ENCODE data around the gene PKN2. TPM values are rescaled to one million over a fixed set of nuclear protein-coding genes. Genes with fewer than 3 reads are reported as not detected.

The PKN2 gene
- total RNA-seq, 1 experiment from 2014 or later = 37.1 TPM

DNA sequence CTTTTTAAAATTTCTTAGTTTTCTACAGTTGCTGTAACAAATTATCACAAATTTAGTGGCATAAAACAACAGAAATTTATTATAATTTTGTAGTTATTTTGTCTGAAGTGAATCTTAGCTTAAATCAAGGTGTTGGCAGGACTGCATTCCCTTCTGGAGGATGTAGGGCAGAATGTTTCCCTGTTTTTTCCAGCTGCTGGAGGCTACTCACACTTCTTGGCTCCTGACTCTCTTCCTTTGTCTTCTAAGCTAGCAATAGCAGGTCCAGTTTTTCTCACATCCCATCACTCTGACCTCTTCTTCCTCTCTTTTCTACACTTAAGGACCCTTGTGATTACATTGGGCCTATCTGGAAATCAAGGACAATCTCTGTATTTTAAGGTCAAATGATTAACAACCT is 84.1 kb downstream of the PKN2 start:
- H3K9ac ChIP-seq (ENCODE audit: low read length) = no peak overlapping the region
- H3K4me1 ChIP-seq (ENCODE audit: low read length) = no peaks in the 10 kb centered on the region
- H3K9me2 ChIP-seq (replicated peaks; ENCODE audit: insufficient read depth, low read length) = no peaks in the 10 kb centered on the region
- H2AFZ ChIP-seq (ENCODE audit: low read length) = no peak overlapping the region
- H3K36me3 ChIP-seq (ENCODE audit: insufficient read depth, low read length) = peaks cover 36% of the 10 kb centered on the region
- H3K27ac ChIP-seq (ENCODE audit: low read length) = no peak overlapping the region
- no peaks in the 10 kb centered on the region for H3K27me3 ChIP-seq (ENCODE audit: low read length)
- no peaks in the 10 kb centered on the region for H4K20me1 ChIP-seq (ENCODE audit: insufficient read depth, low read depth, low read length)
- no peaks in the 10 kb centered on the region for H3K9me3 ChIP-seq (ENCODE audit: low read length)
- H3K4me3 ChIP-seq (ENCODE audit: low read length) = no peak overlapping the region
- no peak overlapping the region for H3K4me2 ChIP-seq (ENCODE audit: low read depth, low read length, poor library complexity, severe bottlenecking)
- no peak for DNase-seq
- peaks cover 74% of the 10 kb centered on the region for H3K79me2 ChIP-seq (ENCODE audit: low read length)

DNA sequence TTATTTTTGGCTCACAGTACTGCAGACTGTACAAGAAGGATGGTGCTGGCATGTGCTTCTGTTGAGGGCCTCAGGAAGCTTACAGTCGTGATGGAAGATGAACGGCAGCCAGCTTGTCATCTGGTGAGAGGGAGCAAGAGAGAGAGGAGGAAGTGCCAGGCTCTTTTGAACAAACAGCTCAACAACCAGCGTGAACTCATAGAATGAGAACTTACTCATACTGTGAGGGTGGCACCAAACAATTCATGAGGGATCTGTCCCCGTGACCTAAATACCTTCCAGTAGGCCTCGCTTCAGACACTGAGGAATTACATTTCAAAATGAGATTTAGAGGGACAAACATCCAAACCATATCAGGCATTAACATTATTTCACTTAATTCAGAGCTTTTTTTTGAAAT is 84.7 kb downstream of the PKN2 start:
- Histone ChIP-seq H3K4me1 (ENCODE audit: low read length) (no peaks in the 10 kb centered on the region), H3K36me3 (ENCODE audit: insufficient read depth, low read length) (peaks cover 41% of the 10 kb centered on the region), H3K9me3 (ENCODE audit: low read length) (no peaks in the 10 kb centered on the region), H2AFZ (ENCODE audit: low read length) (no peak overlapping the region), H3K27me3 (ENCODE audit: low read length) (no peaks in the 10 kb centered on the region), H3K9ac (ENCODE audit: low read length) (no peak overlapping the region), H3K4me3 (ENCODE audit: low read length) (no peak overlapping the region), H3K79me2 (ENCODE audit: low read length) (peaks cover 76% of the 10 kb centered on the region), H3K4me2 (ENCODE audit: low read depth, low read length, poor library complexity, severe bottlenecking) (no peak overlapping the region), H4K20me1 (ENCODE audit: insufficient read depth, low read depth, low read length) (no peaks in the 10 kb centered on the region), H3K9me2 (replicated peaks; ENCODE audit: insufficient read depth, low read length) (no peaks in the 10 kb centered on the region), H3K27ac (ENCODE audit: low read length) (no peak overlapping the region)
- no peak for DNase-seq

DNA sequence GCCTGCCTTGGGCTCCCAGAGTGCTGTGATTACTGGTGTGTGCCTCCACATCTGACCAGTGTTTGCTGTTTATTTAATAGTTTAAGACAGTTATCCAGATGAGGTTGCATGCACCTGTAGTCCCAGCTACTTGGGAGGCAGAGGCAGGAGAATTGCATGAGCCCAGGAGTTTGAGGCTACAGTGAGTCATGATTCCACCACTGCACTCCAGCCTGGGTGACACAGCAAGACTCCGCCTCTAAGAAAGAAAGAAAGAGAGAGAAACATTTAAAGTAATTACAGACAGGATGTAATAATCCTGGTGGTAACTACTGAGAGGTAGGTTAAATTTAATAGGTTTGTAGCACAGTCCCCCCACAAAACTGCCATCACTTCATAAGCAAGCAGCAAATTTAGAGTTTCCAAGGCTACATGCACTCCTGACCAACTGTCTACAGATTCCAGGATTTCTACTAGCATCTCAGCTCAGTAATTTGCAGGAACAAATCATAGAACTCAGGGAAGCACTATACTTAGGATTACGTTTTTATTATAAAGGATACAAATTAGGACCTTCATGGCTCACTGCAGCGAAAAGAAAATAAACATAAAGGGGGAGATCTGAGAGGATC is 89.6 kb downstream of the PKN2 start:
- Histone ChIP-seq H3K4me2 (ENCODE audit: low read depth, low read length, poor library complexity, severe bottlenecking) (no peak overlapping the region), H3K36me3 (ENCODE audit: insufficient read depth, low read length) (peaks cover 68% of the 10 kb centered on the region), H3K9me2 (replicated peaks; ENCODE audit: insufficient read depth, low read length) (no peaks in the 10 kb centered on the region), H4K20me1 (ENCODE audit: insufficient read depth, low read depth, low read length) (no peaks in the 10 kb centered on the region), H2AFZ (ENCODE audit: low read length) (no peak overlapping the region), H3K9ac (ENCODE audit: low read length) (no peak overlapping the region), H3K27me3 (ENCODE audit: low read length) (no peaks in the 10 kb centered on the region), H3K9me3 (ENCODE audit: low read length) (no peaks in the 10 kb centered on the region), H3K4me3 (ENCODE audit: low read length) (no peak overlapping the region), H3K79me2 (ENCODE audit: low read length) (peaks cover 52% of the 10 kb centered on the region), H3K27ac (ENCODE audit: low read length) (no peak overlapping the region), H3K4me1 (ENCODE audit: low read length) (no peaks in the 10 kb centered on the region)
- DNase-seq = no peak

DNA sequence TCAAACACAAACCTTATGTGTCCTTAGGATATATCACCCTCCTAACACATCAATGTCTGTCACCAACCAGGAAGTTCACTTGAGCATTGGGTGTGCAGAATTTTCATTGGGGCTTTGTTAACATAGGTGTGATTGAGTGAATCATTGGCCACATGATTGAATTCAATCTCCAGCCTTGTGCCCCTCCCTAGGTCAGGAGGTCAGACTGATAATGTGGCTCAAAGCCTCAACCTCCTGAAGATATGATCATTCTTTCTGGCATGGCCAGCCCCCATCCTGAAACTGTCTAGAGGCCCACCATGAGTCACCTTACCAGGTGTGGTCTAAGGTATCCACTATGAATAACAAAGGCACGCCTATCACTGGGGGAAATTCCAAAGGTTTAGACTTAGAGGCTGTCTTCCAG is 90.1 kb downstream of the PKN2 start:
- H3K9me2 ChIP-seq (replicated peaks; ENCODE audit: insufficient read depth, low read length) = no peaks in the 10 kb centered on the region
- H2AFZ ChIP-seq (ENCODE audit: low read length) = no peak overlapping the region
- no peaks in the 10 kb centered on the region for H3K27me3 ChIP-seq (ENCODE audit: low read length)
- H3K36me3 ChIP-seq (ENCODE audit: insufficient read depth, low read length) = peaks cover 62% of the 10 kb centered on the region
- no peaks in the 10 kb centered on the region for H3K4me1 ChIP-seq (ENCODE audit: low read length)
- no peak overlapping the region for H3K9ac ChIP-seq (ENCODE audit: low read length)
- DNase-seq = no peak
- peaks cover 47% of the 10 kb centered on the region for H3K79me2 ChIP-seq (ENCODE audit: low read length)
- H3K4me2 ChIP-seq (ENCODE audit: low read depth, low read length, poor library complexity, severe bottlenecking) = no peak overlapping the region
- H4K20me1 ChIP-seq (ENCODE audit: insufficient read depth, low read depth, low read length) = no peaks in the 10 kb centered on the region
- H3K9me3 ChIP-seq (ENCODE audit: low read length) = no peaks in the 10 kb centered on the region
- no peak overlapping the region for H3K27ac ChIP-seq (ENCODE audit: low read length)
- H3K4me3 ChIP-seq (ENCODE audit: low read length) = no peak overlapping the region

DNA sequence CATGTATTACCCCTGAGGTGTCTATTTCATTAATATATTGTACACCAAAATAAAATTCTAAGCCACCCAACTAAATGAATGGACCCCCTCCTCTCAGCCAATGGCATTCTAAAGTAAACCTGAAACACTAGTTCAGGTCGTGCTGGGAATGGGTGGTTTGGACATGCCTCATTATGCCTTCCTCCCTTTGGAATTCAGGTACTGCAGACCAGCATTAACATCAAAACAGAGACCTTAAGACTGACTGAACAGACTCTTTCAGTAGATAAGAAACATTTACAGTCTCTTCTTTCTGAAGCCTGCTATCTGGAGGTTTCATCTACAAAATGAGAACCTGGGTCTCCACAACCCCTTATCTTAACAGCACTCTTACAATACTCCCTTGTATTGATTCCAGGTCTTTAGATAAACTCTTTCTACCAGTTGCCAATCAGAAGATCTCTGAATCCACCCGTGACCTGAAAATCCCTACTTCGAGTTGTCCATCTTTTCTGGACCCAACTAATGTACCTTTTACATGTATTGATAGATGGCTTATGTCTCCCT is 93.6 kb downstream of the PKN2 start:
- Histone ChIP-seq H3K79me2 (ENCODE audit: low read length) (peaks cover 44% of the 10 kb centered on the region), H4K20me1 (ENCODE audit: insufficient read depth, low read depth, low read length) (no peaks in the 10 kb centered on the region), H3K36me3 (ENCODE audit: insufficient read depth, low read length) (peaks cover 56% of the 10 kb centered on the region), H3K27ac (ENCODE audit: low read length) (no peak overlapping the region), H3K9ac (ENCODE audit: low read length) (no peak overlapping the region), H3K4me1 (ENCODE audit: low read length) (no peaks in the 10 kb centered on the region), H3K4me2 (ENCODE audit: low read depth, low read length, poor library complexity, severe bottlenecking) (no peak overlapping the region), H3K27me3 (ENCODE audit: low read length) (no peaks in the 10 kb centered on the region), H3K9me3 (ENCODE audit: low read length) (no peaks in the 10 kb centered on the region), H2AFZ (ENCODE audit: low read length) (no peak overlapping the region), H3K4me3 (ENCODE audit: low read length) (no peak overlapping the region), H3K9me2 (replicated peaks; ENCODE audit: insufficient read depth, low read length) (no peaks in the 10 kb centered on the region)
- no peak for DNase-seq

DNA sequence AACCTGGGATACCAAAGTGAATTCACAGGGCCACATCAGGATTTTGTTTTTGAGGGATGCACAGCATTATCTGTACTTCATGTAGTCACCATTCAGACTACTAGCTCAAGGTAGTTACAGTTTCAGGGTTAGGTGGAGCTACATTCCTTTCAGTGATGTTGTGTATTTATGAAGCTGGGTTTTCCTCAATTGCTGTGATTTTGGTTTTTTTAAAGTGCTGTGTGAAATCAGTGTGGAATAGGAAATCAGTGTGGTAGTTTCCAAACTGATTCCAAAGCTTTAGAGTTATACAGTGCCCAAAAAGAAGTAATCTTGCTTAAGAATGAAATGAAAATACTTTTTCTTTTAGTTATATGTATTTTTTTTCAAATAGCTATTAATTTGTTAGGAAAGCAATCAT is 95.8 kb downstream of the PKN2 start:
- H3K27ac ChIP-seq (ENCODE audit: low read length) = no peak overlapping the region
- no peaks in the 10 kb centered on the region for H3K9me2 ChIP-seq (replicated peaks; ENCODE audit: insufficient read depth, low read length)
- no peak overlapping the region for H3K4me3 ChIP-seq (ENCODE audit: low read length)
- H3K9me3 ChIP-seq (ENCODE audit: low read length) = no peaks in the 10 kb centered on the region
- peaks cover 52% of the 10 kb centered on the region for H3K36me3 ChIP-seq (ENCODE audit: insufficient read depth, low read length)
- H3K27me3 ChIP-seq (ENCODE audit: low read length) = no peaks in the 10 kb centered on the region
- no peak overlapping the region for H3K4me2 ChIP-seq (ENCODE audit: low read depth, low read length, poor library complexity, severe bottlenecking)
- H3K9ac ChIP-seq (ENCODE audit: low read length) = no peak overlapping the region
- H3K4me1 ChIP-seq (ENCODE audit: low read length) = no peaks in the 10 kb centered on the region
- H3K79me2 ChIP-seq (ENCODE audit: low read length) = peaks cover 43% of the 10 kb centered on the region
- H4K20me1 ChIP-seq (ENCODE audit: insufficient read depth, low read depth, low read length) = no peaks in the 10 kb centered on the region
- DNase-seq = no peak
- H2AFZ ChIP-seq (ENCODE audit: low read length) = no peak overlapping the region

DNA sequence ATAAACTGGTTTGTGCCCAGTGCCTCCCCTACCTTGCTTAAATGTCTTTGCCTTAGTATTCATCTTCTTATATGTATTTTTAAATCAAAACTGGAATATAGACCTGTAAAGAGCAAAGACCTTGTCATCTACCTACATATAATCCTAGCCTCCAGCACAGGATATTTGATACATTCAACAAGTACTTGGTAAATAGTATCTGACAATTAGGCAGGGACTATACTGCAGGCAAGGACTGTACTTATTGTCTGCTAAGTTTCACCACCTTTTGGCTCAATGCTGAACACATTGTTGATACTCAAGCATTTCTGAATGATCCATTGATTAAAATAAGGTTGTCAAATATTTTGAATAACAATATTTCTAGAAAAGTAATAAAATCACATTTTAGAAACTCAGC is 96.4 kb downstream of the PKN2 start:
- H3K4me1 ChIP-seq (ENCODE audit: low read length) = no peaks in the 10 kb centered on the region
- peaks cover 46% of the 10 kb centered on the region for H3K36me3 ChIP-seq (ENCODE audit: insufficient read depth, low read length)
- no peak overlapping the region for H3K9ac ChIP-seq (ENCODE audit: low read length)
- DNase-seq = no peak
- no peaks in the 10 kb centered on the region for H3K27me3 ChIP-seq (ENCODE audit: low read length)
- H2AFZ ChIP-seq (ENCODE audit: low read length) = no peak overlapping the region
- peaks cover 46% of the 10 kb centered on the region for H3K79me2 ChIP-seq (ENCODE audit: low read length)
- no peaks in the 10 kb centered on the region for H3K9me3 ChIP-seq (ENCODE audit: low read length)
- no peak overlapping the region for H3K4me2 ChIP-seq (ENCODE audit: low read depth, low read length, poor library complexity, severe bottlenecking)
- H3K27ac ChIP-seq (ENCODE audit: low read length) = no peak overlapping the region
- H3K4me3 ChIP-seq (ENCODE audit: low read length) = no peak overlapping the region
- H4K20me1 ChIP-seq (ENCODE audit: insufficient read depth, low read depth, low read length) = no peaks in the 10 kb centered on the region
- no peaks in the 10 kb centered on the region for H3K9me2 ChIP-seq (replicated peaks; ENCODE audit: insufficient read depth, low read length)

DNA sequence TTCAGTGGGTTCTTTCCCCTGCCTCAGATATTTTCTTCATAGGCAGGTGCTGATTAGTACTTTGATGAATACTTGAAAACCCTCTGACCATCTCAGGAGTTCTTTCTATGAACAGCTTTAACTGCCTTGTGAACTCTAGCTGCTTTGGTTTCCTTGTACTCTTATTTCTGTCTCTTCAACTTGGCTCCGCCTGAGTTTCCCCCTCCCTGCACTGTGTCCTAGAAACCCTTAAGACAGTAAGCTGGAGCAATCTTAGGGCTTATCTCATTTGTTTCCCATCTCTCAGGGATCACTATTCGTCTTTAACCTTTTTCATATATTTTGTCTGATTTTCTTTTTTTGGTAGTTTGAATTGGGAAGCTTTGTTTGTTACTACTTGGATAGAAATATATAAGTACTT is 99.1 kb downstream of the PKN2 start:
- no peak overlapping the region for H2AFZ ChIP-seq (ENCODE audit: low read length)
- H3K9me3 ChIP-seq (ENCODE audit: low read length) = no peaks in the 10 kb centered on the region
- H4K20me1 ChIP-seq (ENCODE audit: insufficient read depth, low read depth, low read length) = no peaks in the 10 kb centered on the region
- H3K27ac ChIP-seq (ENCODE audit: low read length) = no peak overlapping the region
- no peak overlapping the region for H3K4me3 ChIP-seq (ENCODE audit: low read length)
- H3K9ac ChIP-seq (ENCODE audit: low read length) = no peak overlapping the region
- peaks cover 16% of the 10 kb centered on the region for H3K4me1 ChIP-seq (ENCODE audit: low read length)
- H3K36me3 ChIP-seq (ENCODE audit: insufficient read depth, low read length) = peaks cover 44% of the 10 kb centered on the region; the same call in 1 of the 2 replicates
- peaks cover 38% of the 10 kb centered on the region for H3K79me2 ChIP-seq (ENCODE audit: low read length)
- no peaks in the 10 kb centered on the region for H3K9me2 ChIP-seq (replicated peaks; ENCODE audit: insufficient read depth, low read length)
- no peak overlapping the region for H3K4me2 ChIP-seq (ENCODE audit: low read depth, low read length, poor library complexity, severe bottlenecking)
- DNase-seq = no peak
- no peaks in the 10 kb centered on the region for H3K27me3 ChIP-seq (ENCODE audit: low read length)

Data from Karpas-422 (cell line).